Cerebellar nuclear complex (tissue), 1 donor: ENCODE data around the gene CHRNA9.
"Not testable (repeated sequence)": the region's sequence is repeated elsewhere in the genome, so short reads cannot be mapped to it uniquely, and the experiment has no call there.

Experiments used
- DNase-seq, 2 experiments: peaks; one replicate each; lab custom pipeline; 2025; lab: John Stamatoyannopoulos, UW

CHRNA9 gene, protein sequence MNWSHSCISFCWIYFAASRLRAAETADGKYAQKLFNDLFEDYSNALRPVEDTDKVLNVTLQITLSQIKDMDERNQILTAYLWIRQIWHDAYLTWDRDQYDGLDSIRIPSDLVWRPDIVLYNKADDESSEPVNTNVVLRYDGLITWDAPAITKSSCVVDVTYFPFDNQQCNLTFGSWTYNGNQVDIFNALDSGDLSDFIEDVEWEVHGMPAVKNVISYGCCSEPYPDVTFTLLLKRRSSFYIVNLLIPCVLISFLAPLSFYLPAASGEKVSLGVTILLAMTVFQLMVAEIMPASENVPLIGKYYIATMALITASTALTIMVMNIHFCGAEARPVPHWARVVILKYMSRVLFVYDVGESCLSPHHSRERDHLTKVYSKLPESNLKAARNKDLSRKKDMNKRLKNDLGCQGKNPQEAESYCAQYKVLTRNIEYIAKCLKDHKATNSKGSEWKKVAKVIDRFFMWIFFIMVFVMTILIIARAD

GRCh38 chr4:40334591-40335524 is at the start of gene CHRNA9:
CHRNA9 (plus strand) TSS chr4:40335333; CDS start chr4:40335468, 135 bp downstream.
- DNase-seq, result no peak

DNA sequence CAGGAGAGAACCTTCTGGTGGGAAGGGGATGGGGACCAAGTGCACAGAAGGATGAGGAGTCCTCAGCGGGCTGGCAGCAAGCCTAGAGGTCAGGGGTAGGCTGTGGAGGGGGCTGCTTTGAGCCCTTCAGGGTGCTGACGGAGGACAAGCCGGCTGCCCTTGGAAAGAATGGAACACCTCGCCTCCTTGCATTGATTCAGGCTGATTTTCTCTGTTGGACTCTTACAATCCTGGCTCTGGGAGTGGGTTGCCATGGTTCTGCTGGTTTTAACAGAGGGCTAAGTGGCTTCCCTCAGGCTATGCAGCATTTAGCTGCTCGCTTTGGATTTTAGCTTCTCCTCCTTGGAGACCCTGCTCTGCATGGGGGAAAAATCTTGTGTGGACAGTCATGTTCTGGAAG is 49.4 kb upstream of the CHRNA9 start:
- no peak for DNase-seq

GRCh38 chr4:40288566-40288965 is 46.6 kb upstream of the CHRNA9 start:
- no peak for DNase-seq

GRCh38 chr4:40289366-40290188 is 45.6 kb upstream of the CHRNA9 start:
- DNase-seq, result no peak

DNA sequence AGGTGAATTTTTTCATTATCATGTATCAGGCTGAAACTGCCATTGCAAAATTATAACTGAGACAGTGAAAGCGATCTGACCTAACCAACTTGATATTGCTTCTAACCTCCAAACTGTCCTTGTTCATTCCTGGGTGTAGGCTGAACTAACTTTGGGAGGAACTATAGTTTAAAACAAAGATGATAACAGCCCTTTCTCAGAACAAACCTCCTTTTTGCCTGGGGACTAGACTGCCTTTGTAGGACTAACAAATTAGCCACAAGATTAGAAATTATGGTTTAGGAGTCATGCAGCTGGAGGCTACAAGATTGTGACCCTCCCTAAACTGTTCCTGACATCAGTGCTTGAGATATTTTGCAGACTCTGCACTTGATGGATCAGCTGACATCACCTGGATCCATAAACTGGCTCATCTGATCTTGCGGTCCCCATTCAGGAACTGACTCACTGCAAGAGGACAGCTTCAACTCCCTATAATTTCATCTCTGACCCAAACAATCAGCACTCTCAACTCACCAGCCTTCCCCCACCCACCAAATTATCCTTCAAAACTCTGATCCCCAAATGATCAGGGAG is 44.4 kb upstream of the CHRNA9 start:
- not testable (repeated sequence) for DNase-seq

GRCh38 chr4:40292313-40292759 is 42.8 kb upstream of the CHRNA9 start:
- DNase-seq, result no peak

DNA sequence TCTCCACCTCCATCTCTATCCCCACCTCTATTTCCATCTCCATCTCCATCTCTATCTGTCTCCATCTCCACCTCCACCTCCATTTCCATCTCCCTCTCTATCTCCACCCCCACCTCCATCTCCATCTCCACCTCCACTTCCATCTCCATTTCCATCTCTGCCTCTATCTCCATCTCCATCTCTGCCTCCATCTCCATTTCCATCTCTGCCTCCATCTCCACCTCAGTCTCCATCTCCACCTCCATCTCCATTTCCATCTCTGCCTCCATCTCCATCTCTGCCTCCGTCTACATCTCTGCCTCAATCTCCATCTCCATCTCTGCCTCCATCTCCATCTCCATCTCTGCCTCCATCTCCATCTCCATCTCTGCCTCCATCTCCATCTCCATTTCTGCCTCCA is 40.8 kb upstream of the CHRNA9 start:
- DNase-seq, result no peak

GRCh38 chr4:40295030-40295429 is 40.1 kb upstream of the CHRNA9 start:
- not testable (repeated sequence) for DNase-seq

GRCh38 chr4:40295572-40295971 is 39.6 kb upstream of the CHRNA9 start:
- DNase-seq, result no peak

GRCh38 chr4:40299126-40299525 is 36.0 kb upstream of the CHRNA9 start:
- no peak for DNase-seq

DNA sequence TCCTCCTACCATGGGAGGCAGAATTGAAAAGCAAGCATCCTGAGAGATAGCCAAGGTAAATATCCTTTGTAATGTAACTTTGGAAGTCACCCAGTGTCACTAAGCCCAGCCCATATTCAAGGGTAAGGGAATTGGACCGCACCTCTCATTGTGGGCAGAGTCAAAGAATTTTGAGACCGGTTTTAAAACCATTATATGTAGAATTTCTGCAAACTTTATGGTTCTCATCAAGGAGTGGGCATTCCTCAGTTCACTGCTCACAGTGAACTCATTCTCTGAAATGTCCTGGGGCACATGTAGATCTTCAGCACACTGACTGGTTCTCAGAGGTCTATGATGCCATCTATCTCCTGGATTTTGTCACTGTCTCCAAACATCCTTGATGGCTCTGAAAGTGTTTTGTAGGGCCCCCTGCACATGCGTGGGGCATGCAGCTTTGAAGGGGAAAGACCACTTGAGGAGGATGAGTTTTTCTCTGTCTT is 35.3 kb upstream of the CHRNA9 start:
- DNase-seq, result no peak

GRCh38 chr4:40300371-40301162 is 34.6 kb upstream of the CHRNA9 start:
- no peak for DNase-seq

DNA sequence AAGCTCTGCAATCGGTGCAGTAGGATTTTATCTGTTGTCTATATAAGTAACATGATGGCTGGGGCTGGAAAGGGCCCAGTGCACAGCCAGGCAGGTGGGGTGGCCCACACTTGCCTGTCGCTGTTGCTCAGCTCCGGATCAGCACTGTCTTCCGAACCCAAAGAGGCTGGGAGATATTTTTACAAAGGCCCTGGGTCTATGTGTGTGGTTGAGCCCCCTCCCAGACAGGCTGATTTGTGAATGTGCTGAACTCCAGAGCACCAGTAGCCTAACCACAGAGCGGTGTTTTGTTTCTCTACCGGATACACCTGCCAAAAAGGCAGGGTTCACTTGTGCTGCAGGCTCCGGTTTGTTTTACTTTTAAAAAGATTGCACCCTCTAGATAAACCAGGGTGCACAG is 33.5 kb upstream of the CHRNA9 start:
- no peak for DNase-seq

- DNase-seq, result no peak
Measured at GRCh38 chr4:40303751-40304150, 31.4 kb upstream of the CHRNA9 start.

DNA sequence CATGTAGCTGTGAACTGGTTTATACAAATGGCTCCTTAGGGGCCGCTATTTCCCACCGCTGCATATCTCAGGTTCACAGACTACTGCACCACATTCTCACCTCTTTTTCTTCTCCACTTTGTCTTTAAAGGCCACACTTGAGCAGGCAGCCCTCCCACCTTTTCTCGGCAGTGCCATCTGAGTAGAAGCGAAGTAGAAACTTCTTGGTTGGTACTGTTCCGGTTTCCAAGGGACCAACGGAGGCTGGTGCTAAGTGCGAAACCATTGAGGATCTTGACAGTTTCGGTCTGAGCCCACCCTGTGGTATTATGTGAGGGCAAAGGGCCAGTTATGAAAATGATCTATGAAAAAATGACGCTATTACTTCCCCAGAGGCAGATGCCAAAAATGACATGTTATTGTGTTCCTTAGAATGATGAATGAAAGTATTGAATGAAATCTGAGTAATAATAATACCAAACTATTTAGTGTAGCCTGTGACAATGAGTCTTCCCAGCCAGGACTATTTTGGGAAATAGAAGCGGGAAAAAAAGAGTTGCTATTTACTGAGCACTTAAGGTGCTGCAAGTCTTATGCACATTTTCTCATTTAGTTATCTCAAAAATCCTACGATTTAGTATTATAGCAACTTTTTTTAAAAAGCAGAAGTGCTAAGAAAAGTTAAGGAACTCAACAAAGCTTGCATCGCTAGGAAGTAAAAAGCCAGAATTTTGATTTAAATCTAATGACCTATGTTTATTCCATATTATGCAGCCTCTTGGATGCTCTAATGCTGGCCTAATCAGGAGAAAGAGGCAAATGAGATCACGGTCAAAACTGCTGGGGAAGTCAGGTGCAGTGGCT is 29.6 kb upstream of the CHRNA9 start:
- no peak for DNase-seq

- no peak for DNase-seq
Measured at GRCh38 chr4:40306226-40306625, 28.9 kb upstream of the CHRNA9 start.

DNA sequence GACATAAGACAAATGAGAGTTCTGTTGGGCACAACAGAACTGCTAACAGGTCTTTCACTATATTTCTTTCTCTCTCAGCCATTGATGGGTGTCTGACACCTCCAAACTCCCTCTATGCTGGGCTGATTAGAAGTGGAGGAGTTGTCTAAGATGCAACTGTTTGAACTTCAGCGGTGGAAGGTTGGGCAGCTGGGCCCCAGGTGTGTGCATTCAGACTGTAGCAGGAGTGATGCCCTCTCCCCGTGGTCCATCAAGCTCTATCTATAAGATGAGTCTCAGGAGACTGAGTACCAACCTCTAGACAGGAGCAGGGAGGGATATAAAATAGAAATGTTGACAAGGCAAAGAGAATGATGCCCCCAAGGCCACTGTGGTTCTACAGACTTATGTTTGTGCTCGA is 28.2 kb upstream of the CHRNA9 start:
- no peak for DNase-seq

DNA sequence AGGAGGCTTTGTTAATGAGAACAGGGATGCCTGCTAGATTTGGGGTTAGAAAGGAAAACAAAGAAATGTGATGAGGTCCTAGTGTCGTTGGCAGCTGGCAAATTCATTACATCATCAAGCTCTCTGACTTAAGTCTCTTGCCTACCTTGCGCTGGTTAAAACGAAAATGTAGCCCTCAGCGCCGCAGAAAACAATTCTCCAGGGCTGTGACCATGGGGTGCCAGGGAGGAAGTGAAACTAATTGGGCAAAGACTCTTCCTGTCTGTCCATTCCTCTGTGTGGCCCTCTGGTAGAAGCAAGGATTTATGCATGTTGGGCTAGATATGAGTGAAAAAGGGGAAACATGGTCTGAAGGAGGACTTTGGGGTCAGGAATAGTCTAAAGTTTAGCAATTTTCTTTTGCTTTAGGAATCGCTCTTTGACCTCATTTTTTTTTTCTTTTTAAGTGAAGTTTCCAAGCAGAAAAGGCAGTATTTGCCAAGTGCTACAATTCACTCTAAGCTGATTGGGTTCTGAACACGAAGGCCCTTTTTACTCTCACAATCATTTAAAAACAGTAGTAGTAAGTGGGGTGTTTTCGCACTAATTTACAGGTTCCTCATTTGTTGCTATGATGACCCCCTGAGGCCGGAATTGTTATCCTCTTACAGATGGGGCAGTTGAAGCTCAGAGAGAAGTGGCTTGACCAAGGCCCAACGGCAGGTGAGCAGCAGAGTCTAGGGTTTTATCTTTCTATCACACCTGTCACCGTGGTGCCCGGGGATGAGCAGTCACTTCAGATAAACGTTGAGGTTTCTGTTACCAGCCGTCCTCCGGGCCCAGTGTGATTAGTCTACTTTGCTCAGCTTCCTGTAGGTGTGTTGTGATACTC is 27.3 kb upstream of the CHRNA9 start:
- no peak for DNase-seq
